ENCODE data around the gene C10orf90.

C10orf90 gene

DNA sequence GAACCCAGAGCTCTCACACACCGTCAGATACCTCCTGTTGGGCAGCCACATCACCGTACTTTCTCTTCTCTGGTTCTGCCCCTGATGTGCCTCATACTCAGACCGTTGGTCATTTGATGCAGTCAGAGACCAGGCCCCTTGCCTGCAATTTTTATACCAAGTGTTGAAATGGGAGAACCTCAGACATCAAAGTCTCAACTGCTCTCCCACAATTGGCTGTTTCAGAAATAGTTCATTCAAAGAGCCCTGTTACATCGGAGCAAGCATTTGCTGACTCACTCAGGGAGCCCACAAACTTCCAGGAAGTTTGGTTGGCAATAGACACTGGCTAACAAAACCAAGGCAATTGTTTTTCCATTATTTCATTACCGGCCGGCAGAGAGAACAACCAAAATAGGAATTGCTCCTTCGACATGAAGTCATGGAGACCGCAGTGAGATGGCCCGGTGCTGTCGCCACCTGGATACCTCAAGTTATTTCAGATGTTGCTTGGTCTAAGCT is 248.7 kb downstream of the C10orf90 start:
- no peak for DNase-seq

DNA sequence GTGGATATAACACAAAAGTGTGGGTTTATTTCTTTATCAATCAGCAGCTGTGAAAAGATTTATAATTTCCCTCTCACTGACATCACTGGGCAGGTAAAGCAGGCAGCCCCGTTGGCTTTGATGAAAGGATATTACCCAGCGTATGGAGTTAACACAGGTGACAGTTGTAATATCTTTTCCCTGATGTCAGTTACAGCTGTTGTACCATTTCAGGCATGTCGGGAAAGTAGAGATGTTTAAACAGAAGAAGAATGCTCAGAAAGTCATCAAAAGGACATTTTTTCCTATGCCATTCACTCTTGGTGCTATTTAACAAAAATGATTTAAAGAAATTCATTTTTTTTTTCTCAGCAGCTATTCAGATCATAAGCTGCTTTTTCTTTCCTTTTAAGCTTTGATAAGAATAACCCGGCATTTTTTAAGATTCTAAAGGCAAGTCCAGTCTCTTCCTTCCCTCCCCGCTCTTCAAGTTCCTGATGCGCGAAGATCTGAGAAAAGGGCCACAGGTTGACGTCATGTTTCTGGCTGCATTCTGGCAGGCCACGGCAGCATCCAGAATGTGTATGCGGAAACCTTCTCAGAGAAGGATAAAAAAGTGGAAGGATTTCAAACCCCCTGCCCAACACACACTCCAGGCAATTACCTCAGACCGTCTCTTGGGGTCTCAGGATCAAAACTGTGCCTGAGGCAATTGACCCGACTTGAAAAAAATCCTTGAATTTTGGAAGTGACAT is 249.8 kb downstream of the C10orf90 start:
- no peak for DNase-seq

- no peak for DNase-seq
These were observed 253.2 kb downstream of the C10orf90 start for GRCh38 chr10:126417220-126417825.

GRCh38 chr10:126409821-126410220 is 260.7 kb downstream of the C10orf90 start:
- no peak for DNase-seq

DNA sequence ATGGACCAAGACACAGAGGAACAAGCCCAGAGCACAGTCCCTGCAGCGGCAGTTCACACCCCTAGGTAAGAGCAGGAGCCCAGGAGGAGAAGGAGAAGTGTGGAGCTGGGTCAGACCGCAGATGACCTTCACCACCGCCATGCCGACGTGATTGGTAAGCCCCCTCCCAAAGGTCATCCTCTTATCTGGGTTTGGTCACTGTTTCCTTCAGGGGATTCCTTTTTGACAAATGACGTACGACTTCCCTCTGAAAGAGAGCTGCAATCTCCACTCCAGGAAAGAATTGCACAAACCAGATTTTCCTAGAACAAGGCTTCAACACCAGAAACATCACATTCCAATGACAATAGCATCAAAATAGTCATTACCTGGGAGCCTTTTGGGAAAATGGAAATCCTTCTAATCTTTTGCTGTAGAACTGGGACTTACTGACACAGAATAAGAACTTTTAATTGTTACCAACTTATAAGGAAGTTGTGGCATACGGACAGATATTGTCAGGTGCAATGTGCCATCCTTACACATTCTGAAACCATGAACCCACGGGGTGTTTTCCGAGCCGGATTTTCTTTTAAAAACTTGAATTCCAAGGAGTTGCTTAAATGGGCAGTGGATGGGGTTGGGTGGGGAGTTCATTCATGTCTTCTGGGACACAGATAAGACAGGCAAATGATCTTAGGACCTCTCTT is 261.4 kb downstream of the C10orf90 start:
- DNase-seq: no peak

DNA sequence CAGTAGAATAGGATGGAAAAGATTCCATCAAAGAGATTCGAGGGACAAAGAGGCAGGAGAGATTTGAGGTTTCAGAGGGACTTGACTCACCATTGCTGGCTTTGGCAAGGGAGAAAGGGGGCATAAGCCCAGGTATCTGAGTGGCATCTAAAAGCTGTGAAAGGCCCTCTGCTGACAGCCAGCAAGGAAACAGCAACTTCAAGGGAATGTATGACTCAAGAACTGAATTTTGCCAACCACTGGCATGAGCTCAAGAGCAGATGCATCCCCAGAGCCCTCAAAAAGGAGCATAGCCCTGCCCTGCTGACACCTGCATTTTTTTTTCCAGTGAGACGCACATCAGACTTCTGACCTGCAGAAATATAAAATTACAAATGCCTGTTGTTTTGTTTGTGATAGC is 262.7 kb downstream of the C10orf90 start:
- no peak for DNase-seq

DNA sequence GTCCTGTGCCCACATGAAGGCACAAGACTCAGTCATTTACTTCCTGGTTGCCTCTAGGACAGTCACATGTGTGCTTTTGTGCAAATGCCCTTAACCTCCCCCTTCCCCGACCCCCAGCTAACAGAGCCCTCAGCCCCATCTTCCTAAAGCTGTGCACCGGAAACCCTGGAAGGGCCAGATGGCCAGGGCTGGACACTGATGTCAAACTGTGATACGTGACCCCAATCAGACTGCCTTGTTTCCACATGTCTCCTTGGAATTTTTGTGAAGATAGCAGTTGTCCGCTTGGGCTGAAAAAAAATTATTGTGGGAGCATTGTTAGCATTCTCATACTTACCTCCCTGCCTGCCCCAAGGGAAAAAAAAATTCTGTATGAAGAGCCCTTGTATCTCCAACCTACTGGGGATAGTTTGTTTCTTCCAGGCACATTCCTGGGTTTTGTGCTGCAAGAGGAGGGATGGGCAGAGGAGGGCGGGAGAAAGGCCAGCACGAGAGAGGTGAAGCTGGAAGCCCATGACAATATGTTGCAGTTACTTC is 265.2 kb downstream of the C10orf90 start:
- DNase-seq: no peak

DNA sequence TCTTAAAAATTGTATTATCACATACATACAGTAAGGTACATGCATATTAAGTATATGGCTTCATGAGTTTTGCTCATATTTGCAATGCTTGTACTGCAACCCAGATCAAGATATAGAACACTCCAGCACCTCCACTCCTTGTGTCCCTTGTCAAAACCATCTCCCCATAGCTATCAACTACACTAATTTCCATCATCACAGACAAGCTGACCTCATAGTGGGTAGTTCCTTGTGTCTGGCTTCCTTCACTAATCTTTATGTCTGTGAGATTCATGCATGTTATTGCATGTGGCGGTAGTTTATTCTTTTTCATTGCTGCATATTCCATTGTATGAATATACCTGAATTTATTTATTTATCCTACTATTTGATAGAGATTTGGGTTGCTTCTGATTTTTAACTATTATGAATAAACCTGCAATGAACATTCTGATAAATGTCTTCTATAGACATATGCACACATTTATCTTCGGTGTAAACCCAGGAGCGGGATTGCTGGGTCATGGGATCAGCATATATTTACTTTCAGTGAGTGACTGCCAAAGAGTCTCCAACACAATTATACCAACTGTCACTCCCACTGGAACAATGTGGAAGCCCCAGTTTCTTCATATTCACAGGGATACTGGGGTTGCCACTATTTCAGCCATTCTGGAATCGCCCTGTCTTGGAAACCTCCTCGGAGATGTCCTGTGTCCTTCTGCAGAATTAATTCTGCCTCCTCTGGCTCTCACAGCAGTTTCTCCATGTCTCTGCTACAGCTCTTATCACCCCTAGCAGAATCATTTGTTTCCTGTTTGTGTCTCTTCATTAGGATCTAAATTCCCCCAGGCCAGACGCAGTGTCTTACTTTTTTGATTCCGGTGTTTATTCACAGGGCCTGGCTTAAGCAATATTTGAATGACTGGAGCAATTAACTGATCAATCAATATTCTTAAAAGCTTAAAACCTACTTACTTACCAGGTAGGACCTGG is 267.5 kb downstream of the C10orf90 start:
- no peak for DNase-seq

DNA sequence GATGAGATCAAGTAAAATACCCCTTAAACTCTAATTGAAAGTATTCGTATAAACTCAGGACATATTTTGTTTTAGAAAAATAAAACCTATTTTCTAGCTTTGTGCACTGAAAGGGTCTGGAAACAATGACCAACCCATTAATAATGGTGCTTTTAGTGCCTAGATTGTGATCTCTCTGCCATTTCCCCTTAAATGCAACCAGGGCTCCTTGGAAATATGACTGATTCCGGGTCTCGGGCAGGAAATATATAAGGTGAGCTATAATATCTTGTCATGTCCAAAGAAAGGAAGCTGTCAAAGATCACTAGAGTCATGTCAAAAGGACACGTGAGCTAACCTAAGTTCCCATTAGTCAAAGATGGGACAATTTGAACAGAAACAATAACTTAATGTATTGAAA is 269.9 kb downstream of the C10orf90 start:
- DNase-seq: no peak

DNA sequence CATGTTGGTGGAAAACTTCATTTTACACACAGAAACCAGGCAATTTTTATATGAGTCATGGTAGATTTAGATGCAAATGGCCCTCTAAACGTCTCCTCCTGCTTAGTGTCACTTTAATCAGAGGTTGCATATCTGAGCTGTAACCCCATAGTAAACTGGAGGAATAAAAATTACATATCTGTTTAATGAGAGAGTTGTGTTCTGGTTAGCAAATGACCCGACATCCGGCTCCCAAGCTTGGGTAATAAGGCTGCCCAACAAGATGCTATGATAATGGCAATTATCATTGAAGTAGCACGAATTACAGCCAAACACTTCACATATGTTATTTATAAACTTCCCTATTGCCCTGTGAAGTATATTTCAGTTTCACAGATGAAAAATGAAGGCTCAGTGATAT is 271.6 kb downstream of the C10orf90 start:
- no peak for DNase-seq

DNA sequence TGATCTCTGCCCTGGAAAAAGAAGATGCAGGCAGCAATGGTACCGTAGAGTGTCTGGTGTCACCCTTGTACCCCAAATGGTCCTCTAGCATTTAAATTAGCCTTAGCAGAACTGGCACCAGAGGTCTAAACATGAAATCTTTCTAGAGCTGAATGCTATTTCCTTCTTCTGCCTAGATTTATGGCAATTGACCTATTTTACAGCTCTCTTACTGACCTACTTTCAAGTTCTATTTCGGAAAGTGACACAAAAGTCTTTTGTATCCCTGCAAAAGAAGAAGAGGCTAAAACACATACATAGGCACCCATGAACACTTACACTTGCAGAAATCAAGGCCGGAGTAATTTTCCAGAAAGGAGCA is 272.1 kb downstream of the C10orf90 start:
- no peak for DNase-seq

DNA sequence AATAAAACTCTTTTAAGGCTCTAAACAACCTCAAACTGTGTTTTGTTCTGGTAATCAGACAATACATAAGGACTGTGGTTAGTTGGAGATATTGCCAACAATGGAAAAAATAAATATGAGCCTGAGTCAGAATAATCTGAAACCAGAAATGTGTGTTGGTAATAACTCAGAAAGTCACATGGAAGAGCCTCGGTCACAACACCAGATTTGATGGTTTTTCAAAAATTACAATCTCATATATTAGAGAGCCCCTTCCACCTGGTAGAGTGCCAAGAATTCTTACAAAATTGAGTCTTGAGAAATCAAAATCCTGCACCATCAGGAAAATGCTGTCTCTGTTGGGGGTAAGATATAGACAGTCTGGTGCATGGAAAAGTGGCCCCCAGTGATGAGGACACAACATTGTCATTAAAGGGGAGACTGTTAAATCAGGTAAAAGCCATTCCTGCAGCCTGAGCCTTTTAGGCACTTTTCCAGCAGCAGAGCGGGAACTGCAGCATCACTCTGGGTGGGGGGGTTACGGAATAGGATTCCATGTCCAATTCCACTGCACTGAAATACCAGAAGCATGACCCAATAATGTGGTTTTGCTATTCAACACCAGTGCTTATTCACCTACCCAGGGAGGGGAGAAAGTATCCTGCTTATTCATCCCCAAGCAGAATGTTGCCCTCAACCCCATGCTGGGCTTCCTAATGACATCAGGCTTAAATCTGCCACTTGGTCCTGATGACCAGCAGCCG is 272.7 kb downstream of the C10orf90 start:
- no peak for DNase-seq

- no peak for DNase-seq
These were observed 273.3 kb downstream of the C10orf90 start for GRCh38 chr10:126397156-126397555.

DNA sequence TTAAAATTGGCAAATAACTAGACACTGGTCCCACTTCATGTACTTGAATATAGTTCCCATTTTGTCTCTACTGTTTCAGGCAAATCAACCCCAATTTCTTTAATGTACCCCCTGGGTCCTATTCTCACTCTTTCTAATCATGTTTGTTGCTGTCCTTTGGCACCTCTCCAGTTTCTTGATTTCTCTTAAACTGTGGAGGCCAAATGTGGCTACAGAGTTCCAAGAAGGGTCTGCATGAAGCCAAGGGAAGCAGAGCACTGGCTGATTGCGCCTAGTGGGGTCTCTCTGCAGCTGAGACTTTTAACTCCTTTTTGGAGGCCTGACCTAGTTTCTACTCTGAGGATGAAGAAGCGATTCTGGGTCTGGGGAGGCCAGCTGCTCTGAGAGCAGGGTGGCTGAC is 275.5 kb downstream of the C10orf90 start:
- no peak for DNase-seq

DNA sequence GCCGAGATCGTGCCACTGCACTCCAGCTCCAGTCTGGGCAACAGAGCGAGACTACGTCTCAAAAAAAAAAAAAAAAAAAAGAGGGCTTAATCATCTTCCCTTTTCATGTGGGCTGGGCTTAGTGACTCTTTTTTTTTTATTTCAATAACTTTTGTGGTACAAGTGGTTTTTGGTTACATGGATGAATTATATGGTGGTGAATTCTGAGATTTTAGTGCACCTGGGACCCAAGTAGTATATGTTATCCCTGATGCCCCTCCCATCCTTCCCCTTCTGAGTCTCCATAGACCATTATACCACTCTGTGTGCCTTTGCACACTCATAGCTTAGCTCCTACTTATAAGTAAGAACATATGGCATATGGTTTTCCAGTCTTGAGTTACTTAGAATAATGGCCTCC is 277.4 kb downstream of the C10orf90 start:
- DNase-seq: no peak

DNA sequence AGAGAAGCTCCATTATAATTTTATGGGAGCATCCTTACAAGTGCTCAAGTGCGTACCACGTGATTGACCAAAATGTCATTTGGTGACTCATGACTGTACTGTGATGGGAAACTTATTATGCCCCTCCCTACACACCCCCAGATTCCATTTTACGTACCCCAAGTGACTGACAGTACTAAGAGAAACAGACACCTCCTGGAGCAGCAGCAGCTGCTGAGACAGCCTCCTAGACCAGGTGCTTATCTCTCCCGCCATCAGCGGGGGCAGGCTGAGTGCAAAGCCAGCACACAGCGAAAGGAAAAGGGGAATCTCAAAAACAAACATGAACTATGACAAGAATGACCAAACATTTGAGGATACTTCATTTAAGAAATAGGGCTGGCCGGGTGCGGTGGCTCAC is 278.0 kb downstream of the C10orf90 start:
- no peak for DNase-seq

GRCh38 chr10:126392068-126392467 is 278.4 kb downstream of the C10orf90 start:
- DNase-seq: no peak

DNA sequence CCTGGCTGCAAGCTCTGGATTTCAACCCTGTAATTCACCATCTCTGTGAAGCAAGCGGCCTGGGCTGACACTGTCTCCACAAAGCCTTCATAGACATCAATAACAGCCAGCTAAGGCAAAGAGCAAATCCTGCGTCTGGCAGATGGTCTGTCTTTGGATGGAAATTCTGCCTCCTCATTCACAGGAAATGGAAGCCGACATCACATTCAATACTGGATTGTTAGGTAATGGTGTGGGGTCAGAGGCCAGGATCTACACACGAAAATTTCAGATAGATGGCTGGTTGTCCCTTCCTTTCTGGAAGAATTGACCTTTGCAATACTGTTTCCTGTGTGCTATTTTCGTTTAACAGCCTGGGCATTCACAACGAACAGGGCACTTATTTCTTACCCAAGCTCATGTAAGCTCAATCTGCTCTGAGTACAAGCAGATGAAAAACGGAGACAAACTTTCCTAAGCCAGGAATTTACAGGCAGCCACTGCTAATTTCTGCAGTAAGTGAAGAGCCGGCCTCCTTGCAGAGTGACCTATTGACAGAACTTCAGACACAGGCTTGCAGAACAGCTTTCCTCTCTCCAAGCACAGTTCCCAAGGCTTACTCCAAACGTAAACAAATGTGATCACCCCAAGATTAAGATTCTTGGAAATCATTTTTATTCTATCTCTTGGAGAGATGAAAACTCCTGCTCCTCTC is 279.2 kb downstream of the C10orf90 start:
- no peak for DNase-seq

DNA sequence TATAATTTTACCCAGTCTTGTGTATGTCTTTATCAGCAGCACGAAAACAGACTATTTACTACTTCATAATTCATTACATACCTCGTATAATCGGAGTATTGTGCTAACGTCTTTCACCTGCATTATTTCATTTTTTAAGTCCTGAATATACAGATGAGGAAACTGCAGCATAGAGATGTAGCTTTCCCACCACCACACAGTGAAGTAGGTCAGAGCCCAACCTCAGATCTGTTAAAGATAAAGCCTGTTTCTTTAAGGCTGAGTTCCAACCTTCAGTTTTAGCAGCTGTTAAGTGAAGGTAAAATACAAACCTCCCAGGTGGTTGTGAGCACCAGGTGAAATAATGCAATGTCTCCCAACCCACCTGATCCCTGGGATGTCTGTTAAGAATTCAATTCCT is 280.2 kb downstream of the C10orf90 start:
- DNase-seq: no peak

- no peak for DNase-seq
These were observed 282.3 kb downstream of the C10orf90 start, which contains the start of gene ADAM12 for GRCh38 chr10:126387931-126388911. ADAM12 (minus strand) TSS chr10:126388477; CDS start chr10:126388145, 332 bp downstream.

Measured in RPMI8226 (cell line).